ENCODE results near the gene PPP2R2C. TPM values are rescaled to one million over a fixed set of nuclear protein-coding genes. Genes with fewer than 3 reads are reported as not detected.

The PPP2R2C gene
- polyA plus RNA-seq, 1 experiment, result 0.06 TPM

DNA sequence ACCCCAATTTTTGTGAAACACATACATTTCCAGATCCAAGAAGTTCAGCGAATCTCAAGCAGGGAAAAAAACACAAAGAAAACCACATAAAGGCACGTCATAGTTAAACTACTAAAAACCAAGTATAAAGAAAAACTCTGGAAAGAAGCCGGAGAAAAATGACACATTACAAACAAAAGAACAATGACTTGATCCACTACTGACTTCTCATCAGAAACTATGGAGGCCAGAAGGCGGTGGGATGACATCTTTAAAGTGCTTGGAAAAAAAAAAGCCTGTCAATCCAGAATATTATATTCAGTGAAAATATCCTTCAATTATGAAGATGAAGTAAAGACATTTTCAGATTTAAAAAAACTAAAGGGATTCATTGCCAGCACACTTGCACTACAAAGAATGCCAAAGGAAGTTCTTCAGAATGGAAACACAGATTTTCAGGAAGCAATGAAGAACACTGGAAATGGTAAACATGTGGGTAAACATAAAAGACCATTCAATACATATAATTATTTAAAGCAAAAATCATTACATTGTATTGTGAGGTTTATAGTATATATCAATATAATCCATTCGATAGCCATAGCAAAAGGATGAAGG, 32.6 kb upstream of the PPP2R2C start:
- Histone ChIP-seq H3K36me3 (ENCODE audit: control insufficient read depth, insufficient read depth, low read length) (no peaks in the 10 kb centered on the region), H3K4me3 (ENCODE audit: low read depth, low read length) (no peak overlapping the region), H3K27me3 (ENCODE audit: control insufficient read depth, insufficient read depth, low read length) (no peaks in the 10 kb centered on the region)
- ChIA-PET CTCF (no interaction called here), POLR2A (no interaction called here)
- TF ChIP-seq, protein P1, sequence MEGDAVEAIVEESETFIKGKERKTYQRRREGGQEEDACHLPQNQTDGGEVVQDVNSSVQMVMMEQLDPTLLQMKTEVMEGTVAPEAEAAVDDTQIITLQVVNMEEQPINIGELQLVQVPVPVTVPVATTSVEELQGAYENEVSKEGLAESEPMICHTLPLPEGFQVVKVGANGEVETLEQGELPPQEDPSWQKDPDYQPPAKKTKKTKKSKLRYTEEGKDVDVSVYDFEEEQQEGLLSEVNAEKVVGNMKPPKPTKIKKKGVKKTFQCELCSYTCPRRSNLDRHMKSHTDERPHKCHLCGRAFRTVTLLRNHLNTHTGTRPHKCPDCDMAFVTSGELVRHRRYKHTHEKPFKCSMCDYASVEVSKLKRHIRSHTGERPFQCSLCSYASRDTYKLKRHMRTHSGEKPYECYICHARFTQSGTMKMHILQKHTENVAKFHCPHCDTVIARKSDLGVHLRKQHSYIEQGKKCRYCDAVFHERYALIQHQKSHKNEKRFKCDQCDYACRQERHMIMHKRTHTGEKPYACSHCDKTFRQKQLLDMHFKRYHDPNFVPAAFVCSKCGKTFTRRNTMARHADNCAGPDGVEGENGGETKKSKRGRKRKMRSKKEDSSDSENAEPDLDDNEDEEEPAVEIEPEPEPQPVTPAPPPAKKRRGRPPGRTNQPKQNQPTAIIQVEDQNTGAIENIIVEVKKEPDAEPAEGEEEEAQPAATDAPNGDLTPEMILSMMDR (IDR thresholded peaks at IDR 0.05; ENCODE audit: insufficient read depth, low read depth, low read length), result no peak
- DNase-seq (ENCODE audit: low read depth), result no peak

DNA sequence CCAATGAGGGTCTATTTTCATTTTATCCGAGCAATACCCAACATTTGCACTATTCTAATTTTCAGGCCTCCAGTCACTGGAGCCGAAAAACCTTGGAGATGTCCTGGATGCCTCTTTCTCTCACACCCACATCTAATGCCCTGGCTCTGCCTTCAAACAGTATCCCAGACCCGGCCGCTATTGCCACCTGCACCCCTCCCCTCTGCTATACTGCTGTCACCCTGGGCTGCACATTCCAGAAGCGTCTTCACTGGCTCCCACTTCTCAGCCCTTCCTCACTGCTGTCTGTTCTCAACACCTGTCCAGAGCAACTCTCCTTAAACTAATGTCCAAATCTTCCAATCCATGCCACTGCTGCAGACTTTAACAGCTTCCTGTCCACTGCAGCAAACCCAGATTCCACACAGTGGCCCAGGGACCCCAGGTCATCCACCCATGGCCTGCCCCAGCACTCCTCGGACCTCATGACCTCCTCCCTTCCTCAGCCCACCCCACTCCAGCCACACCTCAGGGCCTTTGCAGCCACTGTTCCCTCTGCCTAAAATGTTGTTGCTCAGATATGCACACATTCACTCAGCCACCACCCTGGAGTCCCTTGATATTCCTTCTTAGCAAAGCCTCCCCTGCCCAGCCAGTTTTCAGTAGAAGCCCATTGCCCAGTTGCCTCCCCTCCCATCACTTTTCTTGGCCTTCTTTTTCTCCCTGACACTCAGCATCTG, 30.5 kb upstream of the PPP2R2C start:
- Histone ChIP-seq H3K4me3 (ENCODE audit: low read depth, low read length) (no peak overlapping the region), H3K36me3 (ENCODE audit: control insufficient read depth, insufficient read depth, low read length) (no peaks in the 10 kb centered on the region), H3K27me3 (ENCODE audit: control insufficient read depth, insufficient read depth, low read length) (no peaks in the 10 kb centered on the region)
- ChIA-PET POLR2A (no interaction called here), CTCF (no interaction called here)
- TF ChIP-seq, protein P1 (IDR thresholded peaks at IDR 0.05; ENCODE audit: insufficient read depth, low read depth, low read length), result no peak
- no peak for DNase-seq (ENCODE audit: low read depth)

DNA sequence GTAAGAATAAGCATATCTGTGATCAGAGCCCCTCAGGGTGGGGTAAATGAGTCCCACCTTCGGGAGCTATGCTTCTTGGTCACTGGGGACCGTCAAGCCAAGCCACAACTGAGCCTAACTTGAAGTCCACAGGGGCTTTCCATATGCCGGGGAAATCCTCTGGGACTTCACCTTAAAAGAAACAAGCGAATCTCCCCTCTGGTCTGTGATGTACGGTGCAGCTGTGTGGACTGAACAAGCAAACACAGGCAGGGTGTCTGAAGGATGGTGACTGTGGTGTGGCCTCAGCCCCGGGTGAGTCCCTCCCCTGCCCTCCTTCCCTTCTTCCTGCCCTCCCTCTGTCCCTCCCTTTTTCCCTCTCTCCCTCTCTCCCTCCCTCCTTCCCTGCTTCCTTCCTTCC, 29.7 kb upstream of the PPP2R2C start:
- H3K36me3 ChIP-seq (ENCODE audit: control insufficient read depth, insufficient read depth, low read length), result no peaks in the 10 kb centered on the region
- H3K4me3 ChIP-seq (ENCODE audit: low read depth, low read length), result no peak overlapping the region
- ChIA-PET POLR2A (no interaction called here), CTCF (no interaction called here)
- TF ChIP-seq, protein P1 (IDR thresholded peaks at IDR 0.05; ENCODE audit: insufficient read depth, low read depth, low read length), result no peak
- no peak for DNase-seq (ENCODE audit: low read depth)
- H3K27me3 ChIP-seq (ENCODE audit: control insufficient read depth, insufficient read depth, low read length), result no peaks in the 10 kb centered on the region

DNA sequence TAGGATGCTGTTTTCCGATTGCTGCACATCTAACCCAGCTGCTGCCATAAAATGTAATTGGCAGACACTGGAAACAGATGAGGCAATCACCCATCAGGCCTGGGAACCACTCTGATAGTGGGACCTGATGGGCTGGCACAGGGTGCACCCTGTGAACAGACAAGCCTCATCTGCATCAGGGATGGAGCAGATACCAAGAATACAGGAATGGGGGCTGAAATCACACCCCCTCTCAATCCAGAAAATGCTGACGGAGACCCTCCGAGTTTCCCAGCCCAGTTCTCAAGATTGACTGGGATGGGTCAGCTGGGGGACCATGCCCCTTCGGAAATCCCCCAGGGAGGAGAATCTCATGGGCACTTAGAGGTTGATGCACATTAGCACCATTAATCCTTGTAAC, 28.8 kb upstream of the PPP2R2C start:
- ChIA-PET POLR2A (no interaction called here), CTCF (no interaction called here)
- H3K27me3 ChIP-seq (ENCODE audit: control insufficient read depth, insufficient read depth, low read length), result no peaks in the 10 kb centered on the region
- no peak for DNase-seq (ENCODE audit: low read depth)
- no peaks in the 10 kb centered on the region for H3K36me3 ChIP-seq (ENCODE audit: control insufficient read depth, insufficient read depth, low read length)
- no peak overlapping the region for H3K4me3 ChIP-seq (ENCODE audit: low read depth, low read length)
- TF ChIP-seq, protein P1 (IDR thresholded peaks at IDR 0.05; ENCODE audit: insufficient read depth, low read depth, low read length), result no peak

DNA sequence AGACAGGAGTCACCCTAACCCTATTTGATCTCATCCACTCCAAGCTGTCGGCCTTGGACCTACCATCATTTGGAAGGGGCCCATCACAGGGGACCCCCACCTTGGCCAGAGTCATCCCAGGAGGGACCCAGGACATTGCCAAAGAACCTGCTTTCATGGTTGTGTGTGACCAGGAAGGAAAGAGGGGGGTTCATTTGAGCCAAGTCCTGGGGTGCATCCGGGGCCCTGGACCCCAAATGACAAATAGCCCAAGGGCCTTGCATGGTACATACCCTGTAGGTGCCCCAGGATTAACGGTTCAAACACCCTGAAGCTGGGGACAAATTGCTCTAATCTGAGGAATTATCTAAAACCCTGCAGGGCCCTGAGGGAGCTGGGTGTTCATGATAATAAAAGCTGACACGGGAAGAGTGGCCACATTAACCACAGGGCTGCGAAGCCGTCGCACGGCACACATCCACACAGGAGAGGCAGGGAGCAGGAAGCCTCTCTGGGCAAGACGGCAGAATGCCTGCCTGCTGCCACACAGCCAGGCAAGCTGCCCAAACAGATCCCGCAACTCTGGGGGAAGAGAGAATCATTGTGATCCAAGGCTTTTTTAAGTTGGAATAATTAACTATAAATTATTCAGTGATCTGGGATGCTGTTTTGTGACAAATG, 28.2 kb upstream of the PPP2R2C start:
- no peak for DNase-seq (ENCODE audit: low read depth)
- ChIA-PET POLR2A (no interaction called here), CTCF (no interaction called here)
- Histone ChIP-seq H3K4me3 (ENCODE audit: low read depth, low read length) (no peak overlapping the region), H3K27me3 (ENCODE audit: control insufficient read depth, insufficient read depth, low read length) (no peaks in the 10 kb centered on the region), H3K36me3 (ENCODE audit: control insufficient read depth, insufficient read depth, low read length) (no peaks in the 10 kb centered on the region)
- TF ChIP-seq, protein P1 (IDR thresholded peaks at IDR 0.05; ENCODE audit: insufficient read depth, low read depth, low read length), result no peak
